Activated T-helper 1 cell treated with anti-CD3 and anti-CD28 coated beads, Interleukin-2, amount 50 U/mL, for 16 hours (primary cell): Measurements from ENCODE around the gene SMYD3.

ENCODE experiments used
- DNase-seq, 2 donors: peaks; one replicate each; pipeline ENCODE4 v3.0.0-alpha.2; 2020; ENCODE audit warnings: low read depth in 1 of 2, low spot score in 1 of 2

Gene SMYD3

DNA sequence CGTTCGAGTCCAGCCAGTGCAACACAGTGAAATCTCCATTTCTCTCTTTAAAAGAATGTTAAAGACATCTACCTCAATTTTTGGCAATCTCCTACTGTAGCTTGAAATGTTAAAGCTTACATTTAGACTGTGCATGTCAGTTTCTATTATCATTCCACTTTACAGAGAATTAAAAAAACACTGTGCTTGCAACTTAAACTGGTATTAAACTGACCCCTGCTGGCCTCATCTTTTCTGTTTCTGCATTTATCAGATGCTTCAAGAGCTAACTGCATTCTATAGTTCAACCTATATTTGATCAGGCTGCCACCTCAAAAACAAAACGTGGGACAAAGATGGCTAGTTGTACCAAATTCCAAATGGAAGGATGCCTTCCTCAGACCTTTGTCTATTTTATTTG, 226.5 kb downstream of the SMYD3 start:
- DNase-seq, result no peak

DNA sequence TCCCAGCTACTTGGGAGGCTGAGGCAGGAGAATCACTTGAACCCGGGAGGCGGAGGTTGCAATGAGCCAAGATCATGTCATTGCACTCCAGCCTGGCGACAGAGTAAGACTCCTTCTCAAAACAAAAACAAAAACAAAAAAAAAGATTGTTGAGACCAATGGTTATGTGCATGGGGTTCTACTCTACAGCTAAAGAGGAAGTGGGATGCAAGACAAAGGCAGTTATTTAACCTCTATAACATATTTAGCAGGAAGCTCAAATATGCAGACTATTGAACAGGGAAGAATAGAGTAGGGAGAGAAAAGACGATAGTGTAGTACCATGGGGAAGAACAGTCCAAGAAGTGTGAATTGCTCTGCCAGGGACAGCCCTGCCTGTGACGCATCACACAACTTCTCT, 227.7 kb downstream of the SMYD3 start:
- no peak for DNase-seq

GRCh38 chr1:246278371-246278770, 228.7 kb downstream of the SMYD3 start:
- DNase-seq, result no peak

- no peak for DNase-seq
Observed at GRCh38 chr1:246275036-246275435, 232.0 kb downstream of the SMYD3 start.

- no peak for DNase-seq
Observed at GRCh38 chr1:246274186-246274585, 232.9 kb downstream of the SMYD3 start.

DNA sequence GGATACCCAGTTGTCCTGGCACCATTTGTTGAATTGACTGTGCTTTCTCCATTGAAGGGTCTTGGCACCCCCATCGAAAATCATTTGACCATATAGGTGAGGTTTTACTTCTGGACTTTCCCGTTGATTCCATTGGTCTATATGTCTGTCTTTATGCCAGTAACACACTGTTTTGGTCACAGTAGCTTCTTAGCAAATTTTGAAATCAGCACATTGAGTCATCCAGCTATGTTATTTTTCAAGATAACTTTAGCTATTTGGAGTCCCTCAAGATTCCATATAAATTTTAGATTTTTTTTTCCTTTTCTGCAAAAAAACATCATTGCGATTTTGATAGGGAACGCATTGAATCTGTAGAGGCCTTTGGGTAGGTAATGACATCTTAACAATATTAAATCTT, 235.6 kb downstream of the SMYD3 start:
- DNase-seq, result no peak

GRCh38 chr1:246270236-246270635, 236.8 kb downstream of the SMYD3 start:
- no peak for DNase-seq

DNA sequence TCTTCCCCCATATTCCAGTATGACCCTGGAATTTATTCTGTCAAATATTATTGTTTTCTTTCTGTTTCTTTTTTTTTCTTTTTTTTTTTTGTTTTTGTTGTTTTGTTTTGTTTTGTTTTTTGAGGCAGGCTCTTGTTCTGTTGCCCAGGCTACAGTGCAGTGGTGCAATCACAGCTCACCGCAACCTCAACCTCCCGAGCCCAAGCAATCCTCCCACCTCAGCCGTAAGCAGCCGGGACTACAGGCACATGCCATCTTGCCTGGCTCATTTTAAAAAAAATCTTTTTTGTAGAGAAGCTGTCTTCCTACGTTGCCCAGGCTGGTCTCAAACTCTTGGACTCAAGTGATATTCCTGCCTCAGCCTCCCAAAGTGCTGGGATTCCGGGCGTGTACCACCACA, 237.6 kb downstream of the SMYD3 start:
- DNase-seq, result no peak

- DNase-seq, result no peak
Observed at GRCh38 chr1:246267896-246268295, 239.2 kb downstream of the SMYD3 start.

- DNase-seq, result no peak
Observed at GRCh38 chr1:246267426-246267825, 239.7 kb downstream of the SMYD3 start.

- DNase-seq, result no peak
Observed at GRCh38 chr1:246265481-246265880, 241.6 kb downstream of the SMYD3 start.

- no peak for DNase-seq
Observed at GRCh38 chr1:246262281-246262680, 244.8 kb downstream of the SMYD3 start.

GRCh38 chr1:246261639-246262038, 245.4 kb downstream of the SMYD3 start:
- DNase-seq, result no peak

DNA sequence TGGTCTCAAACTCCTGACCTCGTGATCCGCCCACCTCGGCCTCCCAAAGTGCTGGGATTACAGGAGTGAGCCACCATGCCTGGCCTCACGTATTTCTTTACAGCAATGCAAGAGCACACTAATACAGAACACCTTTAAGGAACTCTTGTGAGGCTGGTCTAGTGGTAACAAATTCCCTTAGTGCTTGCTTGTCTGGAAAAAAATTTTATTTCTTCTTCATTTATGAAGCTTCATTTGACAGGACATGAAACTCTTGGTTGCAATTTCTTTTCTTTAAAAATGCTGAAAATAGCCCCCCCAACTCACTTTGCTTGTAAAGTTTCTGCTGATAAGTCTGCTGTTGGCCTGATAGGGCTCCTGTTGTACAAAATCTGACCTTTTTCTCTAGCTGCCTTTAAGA, 248.8 kb downstream of the SMYD3 start:
- DNase-seq, result no peak

GRCh38 chr1:246255773-246256172, 251.3 kb downstream of the SMYD3 start:
- DNase-seq, result no peak

GRCh38 chr1:246254854-246255253, 252.2 kb downstream of the SMYD3 start:
- no peak for DNase-seq

- no peak for DNase-seq
Observed at GRCh38 chr1:246246430-246246829, 260.6 kb downstream of the SMYD3 start.

DNA sequence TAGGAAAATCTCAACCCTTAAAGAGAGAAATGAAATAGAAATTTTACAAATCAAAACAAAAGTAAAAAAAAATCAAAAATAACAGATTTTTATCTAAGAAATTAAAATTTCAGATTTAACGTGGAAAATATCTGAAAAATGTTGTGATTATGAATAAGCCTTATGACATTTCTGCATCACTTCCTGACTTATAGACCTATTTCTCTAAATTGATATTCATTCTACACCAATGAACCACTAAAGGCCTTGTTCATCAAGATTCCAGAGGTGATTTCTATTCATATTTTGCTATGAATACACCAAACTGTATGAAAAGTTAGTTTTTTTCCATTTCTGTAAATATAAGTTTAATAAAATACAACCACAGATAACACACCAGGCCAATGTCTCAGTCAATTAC, 261.5 kb downstream of the SMYD3 start:
- DNase-seq, result no peak

DNA sequence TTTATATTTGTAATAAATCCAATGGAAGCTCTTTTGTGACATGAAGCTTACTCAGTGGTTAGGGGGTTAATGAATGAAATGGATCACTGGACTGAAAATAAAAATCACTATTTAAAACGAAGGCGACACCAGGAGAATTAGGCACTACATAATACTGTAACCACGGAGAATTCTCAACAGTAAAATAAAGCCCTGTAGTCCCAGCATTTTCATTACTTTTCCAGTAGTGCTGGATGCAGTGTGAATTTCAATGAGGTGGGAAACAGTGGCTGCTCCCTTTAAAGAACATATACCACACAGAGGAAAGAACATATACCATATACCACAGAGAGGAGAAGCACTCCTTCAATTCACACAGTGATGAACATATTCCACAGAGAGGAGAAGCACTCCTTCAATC, 275.0 kb downstream of the SMYD3 start:
- DNase-seq, result no peak

DNA sequence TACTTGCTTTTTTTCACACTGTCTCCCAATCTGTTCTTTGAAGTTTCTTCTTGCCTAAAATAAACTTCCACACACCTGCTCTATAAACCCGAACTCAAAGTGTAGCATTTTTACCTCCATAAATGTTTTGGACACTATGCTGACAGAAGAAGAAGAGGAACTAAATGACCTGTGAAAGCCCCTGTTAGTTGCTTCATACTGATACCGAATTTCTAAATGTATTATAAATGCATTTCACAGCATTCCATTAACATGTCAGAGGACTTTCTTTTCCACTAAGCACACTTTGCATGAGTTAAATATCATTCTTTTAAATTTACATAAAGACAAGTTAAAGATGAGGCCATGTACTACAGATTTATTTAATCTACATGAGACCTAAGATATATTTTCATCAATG, 281.0 kb downstream of the SMYD3 start:
- no peak for DNase-seq

- DNase-seq, result no peak
Observed at GRCh38 chr1:246221485-246222255, 285.4 kb downstream of the SMYD3 start.

DNA sequence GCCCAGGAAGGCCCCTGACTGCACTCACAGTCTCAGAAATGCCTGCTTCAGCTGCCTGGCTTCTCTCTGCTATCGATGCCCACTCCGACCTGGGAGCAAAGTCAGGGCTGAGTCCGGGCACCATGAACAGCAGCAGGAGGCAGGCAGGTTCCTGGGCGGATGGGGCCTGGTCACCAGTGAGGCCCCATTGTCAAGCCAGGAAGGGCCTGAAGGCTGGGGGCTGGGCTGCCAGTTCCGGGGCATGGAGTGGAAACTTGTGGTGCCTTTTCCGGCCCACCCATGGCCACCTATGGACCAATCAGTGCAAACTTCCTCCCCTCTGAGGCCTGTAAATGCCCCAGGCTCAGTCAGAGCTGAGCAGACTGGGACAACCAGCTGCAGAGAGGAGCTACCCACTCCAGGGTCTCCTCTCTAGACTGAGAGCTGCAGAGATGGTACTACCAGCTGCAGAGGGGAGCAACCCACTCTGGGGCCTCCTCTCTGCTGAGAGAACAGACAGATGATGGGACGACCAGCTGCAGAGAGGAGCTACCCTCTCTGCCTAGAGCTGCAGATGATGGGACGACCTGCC, 286.5 kb downstream of the SMYD3 start:
- DNase-seq, result no peak

DNA sequence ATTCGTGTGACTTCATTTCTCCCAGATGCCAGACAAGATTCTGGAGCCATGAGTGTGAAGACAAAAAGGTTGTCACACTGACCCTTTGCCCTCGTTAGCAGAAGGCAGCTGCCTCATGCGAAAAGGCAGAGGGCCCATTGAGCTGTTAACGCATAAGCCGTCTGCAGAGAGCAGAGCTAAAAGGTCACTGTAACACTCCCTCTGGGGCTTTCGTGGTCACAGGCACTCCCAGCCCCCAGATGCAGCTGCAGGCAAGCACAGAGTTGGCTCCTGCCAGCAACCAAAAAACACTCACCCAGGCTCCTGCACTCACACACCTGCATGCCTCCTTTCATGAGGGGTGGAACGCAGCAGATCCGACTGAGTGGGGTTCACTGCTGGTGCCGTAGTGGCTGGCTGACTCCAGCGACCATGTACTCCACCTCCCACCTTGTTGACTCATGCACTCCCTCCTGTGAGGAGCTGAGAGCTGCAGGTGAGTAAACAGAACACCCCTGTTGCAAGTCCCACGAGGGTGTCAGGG, 287.5 kb downstream of the SMYD3 start:
- no peak for DNase-seq
